KMS-11 (cell line): ENCODE data around the gene DNAH1.

Experiments
- H2AFZ ChIP-seq: fragments of 200-600 bp; sonication (generic); 2 replicates; pipeline ENCODE4 v1.6.1; 2016; ENCODE audit warnings: antibody characterized with exemption, mixed run types, low read depth
- H3K27ac ChIP-seq: fragments of 200-600 bp; sonication (generic); 2 replicates; pipeline ENCODE4 v1.6.1; 2016; ENCODE audit warnings: mild to moderate bottlenecking, mixed run types
- H3K27me3 ChIP-seq: fragments of 200-600 bp; sonication (generic); 2 replicates; pipeline ENCODE4 v1.6.1; 2017; ENCODE audit warnings: mild to moderate bottlenecking, low read depth, mixed run types, moderate library complexity; ENCODE audit not compliant: insufficient read depth
- H3K36me3 ChIP-seq: fragments of 200-600 bp; sonication (generic); 2 replicates; pipeline ENCODE4 v1.6.1; 2017; ENCODE audit warnings: mild to moderate bottlenecking, mixed run types; ENCODE audit not compliant: insufficient read depth
- H3K4me1 ChIP-seq: fragments of 200-600 bp; sonication (generic); 2 replicates; pipeline ENCODE4 v1.6.1; 2016; ENCODE audit warnings: mild to moderate bottlenecking, low read depth, mixed run types; ENCODE audit not compliant: poor library complexity, severe bottlenecking
- H3K4me2 ChIP-seq: fragments of 200-600 bp; sonication (generic); 2 replicates; pipeline ENCODE4 v1.7.0; 2016; ENCODE audit warnings: mild to moderate bottlenecking, mixed run types
- H3K4me3 ChIP-seq: fragments of 200-600 bp; sonication (generic); IDR thresholded peaks from 2 replicates; pipeline ENCODE4 v1.6.1; 2017; ENCODE audit warnings: low read depth, low read length, mixed read lengths; ENCODE audit not compliant: insufficient read depth
- H3K79me2 ChIP-seq: fragments of 200-600 bp; sonication (generic); 2 replicates; pipeline ENCODE4 v1.6.1; 2016; ENCODE audit warnings: low read depth, mixed run types; ENCODE audit not compliant: insufficient read depth
- H3K9ac ChIP-seq: fragments of 200-600 bp; sonication (generic); 2 replicates; pipeline ENCODE4 v1.6.1; 2016; ENCODE audit warnings: mild to moderate bottlenecking, mixed run types
- H4K20me1 ChIP-seq: fragments of 200-600 bp; sonication (generic); 2 replicates; pipeline ENCODE4 v1.6.1; 2016; ENCODE audit warnings: mild to moderate bottlenecking, mixed run types; ENCODE audit not compliant: insufficient read depth
- TF ChIP-seq, protein P1 (sequence below): fragments of 200-600 bp; sonication (generic); conservative IDR thresholded peaks from 2 replicates; pipeline ENCODE4 v1.6.1; 2017; ENCODE audit warnings: low read depth, mild to moderate bottlenecking, antibody characterized with exemption, low read length, moderate library complexity, mixed read lengths

Gene DNAH1

GRCh38 chr3:52366527-52366926 lies 50.4 kb downstream of the DNAH1 start:
- H3K4me3 ChIP-seq = no peak overlapping the region
- H3K27me3 ChIP-seq = no peaks in the 10 kb centered on the region
- H3K4me2 ChIP-seq = no peak overlapping the region
- TF ChIP-seq, protein P1, sequence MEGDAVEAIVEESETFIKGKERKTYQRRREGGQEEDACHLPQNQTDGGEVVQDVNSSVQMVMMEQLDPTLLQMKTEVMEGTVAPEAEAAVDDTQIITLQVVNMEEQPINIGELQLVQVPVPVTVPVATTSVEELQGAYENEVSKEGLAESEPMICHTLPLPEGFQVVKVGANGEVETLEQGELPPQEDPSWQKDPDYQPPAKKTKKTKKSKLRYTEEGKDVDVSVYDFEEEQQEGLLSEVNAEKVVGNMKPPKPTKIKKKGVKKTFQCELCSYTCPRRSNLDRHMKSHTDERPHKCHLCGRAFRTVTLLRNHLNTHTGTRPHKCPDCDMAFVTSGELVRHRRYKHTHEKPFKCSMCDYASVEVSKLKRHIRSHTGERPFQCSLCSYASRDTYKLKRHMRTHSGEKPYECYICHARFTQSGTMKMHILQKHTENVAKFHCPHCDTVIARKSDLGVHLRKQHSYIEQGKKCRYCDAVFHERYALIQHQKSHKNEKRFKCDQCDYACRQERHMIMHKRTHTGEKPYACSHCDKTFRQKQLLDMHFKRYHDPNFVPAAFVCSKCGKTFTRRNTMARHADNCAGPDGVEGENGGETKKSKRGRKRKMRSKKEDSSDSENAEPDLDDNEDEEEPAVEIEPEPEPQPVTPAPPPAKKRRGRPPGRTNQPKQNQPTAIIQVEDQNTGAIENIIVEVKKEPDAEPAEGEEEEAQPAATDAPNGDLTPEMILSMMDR = no peak
- no peak overlapping the region for H2AFZ ChIP-seq
- no peak overlapping the region for H3K27ac ChIP-seq
- H3K79me2 ChIP-seq = no peaks in the 10 kb centered on the region
- no peak overlapping the region for H3K9ac ChIP-seq
- H3K4me1 ChIP-seq = no peaks in the 10 kb centered on the region
- no peaks in the 10 kb centered on the region for H3K36me3 ChIP-seq
- H4K20me1 ChIP-seq = no peaks in the 10 kb centered on the region

- Histone ChIP-seq H3K79me2 (no peaks in the 10 kb centered on the region), H4K20me1 (no peaks in the 10 kb centered on the region), H3K4me1 (no peaks in the 10 kb centered on the region), H3K4me2 (no peak overlapping the region), H3K4me3 (no peak overlapping the region), H3K36me3 (no peaks in the 10 kb centered on the region), H3K9ac (no peak overlapping the region), H3K27me3 (no peaks in the 10 kb centered on the region), H2AFZ (no peak overlapping the region), H3K27ac (no peak overlapping the region)
- TF ChIP-seq, protein P1 = no peak
These were observed 52.1 kb downstream of the DNAH1 start for GRCh38 chr3:52367891-52368880.

GRCh38 chr3:52370531-52370930 lies 54.4 kb downstream of the DNAH1 start:
- Histone ChIP-seq H3K27me3 (no peaks in the 10 kb centered on the region), H3K4me3 (no peak overlapping the region), H3K4me2 (no peak overlapping the region), H3K27ac (no peak overlapping the region), H2AFZ (no peak overlapping the region), H4K20me1 (no peaks in the 10 kb centered on the region), H3K79me2 (no peaks in the 10 kb centered on the region), H3K4me1 (no peaks in the 10 kb centered on the region), H3K36me3 (no peaks in the 10 kb centered on the region), H3K9ac (no peak overlapping the region)
- TF ChIP-seq, protein P1 = no peak

DNA sequence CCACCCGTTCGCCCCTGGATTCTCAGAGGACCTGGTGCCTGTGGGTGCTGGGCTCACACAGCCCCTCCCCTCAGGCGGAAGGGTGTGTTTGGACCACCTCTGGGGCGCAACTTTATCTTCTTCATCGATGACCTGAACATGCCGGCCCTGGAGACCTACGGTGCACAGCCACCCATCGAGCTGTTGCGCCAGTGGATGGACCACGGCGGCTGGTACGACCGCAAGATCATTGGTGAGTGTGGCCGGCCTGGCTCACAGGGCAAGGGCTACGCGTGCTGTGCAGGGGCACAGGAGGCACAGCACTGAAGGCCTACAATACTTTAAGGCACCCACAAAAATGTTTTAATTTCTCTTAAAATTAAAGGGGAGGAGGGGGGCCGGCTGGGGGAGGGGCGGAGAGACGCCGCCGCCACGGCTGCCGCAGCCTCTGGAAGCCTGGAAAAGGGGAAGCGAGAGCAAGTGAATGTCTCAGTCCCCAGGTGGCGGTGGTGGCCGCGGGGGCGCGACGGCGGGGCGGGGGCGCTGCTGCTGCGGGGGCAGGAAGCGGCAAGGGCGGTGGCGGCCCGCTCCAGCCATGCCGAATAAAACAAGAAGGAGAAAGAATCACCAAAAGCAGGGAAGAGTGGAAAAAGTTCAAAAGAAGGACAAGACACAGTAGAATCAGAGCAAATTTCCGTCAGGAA lies 56.8 kb downstream of the DNAH1 start:
- Histone ChIP-seq H4K20me1 (no peaks in the 10 kb centered on the region), H3K79me2 (no peaks in the 10 kb centered on the region), H3K4me1 (no peaks in the 10 kb centered on the region), H3K36me3 (no peaks in the 10 kb centered on the region), H3K27ac (no peak overlapping the region), H3K4me3 (no peak overlapping the region), H3K27me3 (no peaks in the 10 kb centered on the region), H3K4me2 (no peak overlapping the region), H2AFZ (no peak overlapping the region), H3K9ac (no peak overlapping the region)
- TF ChIP-seq, protein P1 = no peak
